Colonic mucosa (tissue), 4 donors: Measurements from ENCODE around the gene MYO5C. TPM values are rescaled to one million over a fixed set of nuclear protein-coding genes. Genes with fewer than 3 reads are reported as not detected.

Source experiments
- DNase-seq: peaks from one replicate; pipeline ENCODE4 v3.0.0-alpha.2; 2020
- H3K27ac ChIP-seq: fragments of 200-600 bp; one replicate; pipeline ENCODE4 v1.8.0; 2021
- H3K27me3 ChIP-seq: fragments of 200-600 bp; one replicate; pipeline ENCODE4 v1.8.0; 2021
- H3K36me3 ChIP-seq: fragments of 200-600 bp; one replicate; pipeline ENCODE4 v1.8.0; 2021
- H3K4me1 ChIP-seq: fragments of 200-600 bp; one replicate; pipeline ENCODE4 v1.8.0; 2021; ENCODE audit warnings: mild to moderate bottlenecking
- H3K4me3 ChIP-seq: fragments of 200-600 bp; one replicate; pipeline ENCODE4 v1.8.0; 2021
- H3K9ac ChIP-seq, 2 donors: one replicate each; pipeline ENCODE4 v1.7.0; 2013; ENCODE audit warnings: control low read depth in 2 of 2, low read depth in 2 of 2, low read length in 2 of 2
- H3K9me3 ChIP-seq: fragments of 200-600 bp; one replicate; pipeline ENCODE4 v1.8.0; 2021
- CTCF ChIP-seq: fragments of 200-600 bp; IDR thresholded peaks from one replicate; pipeline ENCODE4 v1.8.0; 2022; ENCODE audit warnings: antibody characterized with exemption, mild to moderate bottlenecking
- intact Hi-C: fragments of 100-400 bp; cut with DNase I; formaldehyde crosslinking; loops from one replicate; pipeline ENCODE4 v1.14.1; 2022
- total RNA-seq, 2 donors: library from RNA; stranded (reverse); fragmentation: NEBNext Ultra II Directional in 1 of 2; extraction: Animal tissue kit (Norgen Biotek cat#: 25700) in 1 of 2; gene quantifications; one replicate each; pipeline ENCODE4 v1.2.1, GENCODE V29; 2021
- donor health status: healthy.
- donor health status: DM: no; HTN: no; CAD: no.
- donor health status: DM: no; HTN: no; CAD: no.

The MYO5C gene
- total RNA-seq, 2 donors from 2014 or later, result 71.4 to 102 TPM

- no peaks in the 10 kb centered on the region for H3K4me1 ChIP-seq
- H3K36me3 ChIP-seq, result no peaks in the 10 kb centered on the region
- DNase-seq, result no peak
- H3K9me3 ChIP-seq, result no peaks in the 10 kb centered on the region
- intact Hi-C loops, result no loop called here
- no peak overlapping the region for H3K4me3 ChIP-seq
- no peak for TF ChIP-seq CTCF
- no peaks in the 10 kb centered on the region for H3K27me3 ChIP-seq
- H3K9ac ChIP-seq, result no peak overlapping the region
- no peak overlapping the region for H3K27ac ChIP-seq
These were observed 71.4 kb downstream of the MYO5C start for GRCh38 chr15:52224211-52224610.

- H3K4me1 ChIP-seq, result no peaks in the 10 kb centered on the region
- H3K4me3 ChIP-seq, result no peak overlapping the region
- TF ChIP-seq CTCF, result no peak
- intact Hi-C loops, result no loop called here
- H3K36me3 ChIP-seq, result no peaks in the 10 kb centered on the region
- H3K27ac ChIP-seq, result no peak overlapping the region
- no peaks in the 10 kb centered on the region for H3K27me3 ChIP-seq
- no peak overlapping the region for H3K9ac ChIP-seq
- no peaks in the 10 kb centered on the region for H3K9me3 ChIP-seq
- DNase-seq, result no peak
These were observed 73.9 kb downstream of the MYO5C start for GRCh38 chr15:52221730-52222129.

- H3K9ac ChIP-seq, result no peak overlapping the region
- DNase-seq, result no peak
- H3K4me3 ChIP-seq, result no peak overlapping the region
- no peaks in the 10 kb centered on the region for H3K27me3 ChIP-seq
- intact Hi-C loops, result no loop called here
- H3K9me3 ChIP-seq, result no peaks in the 10 kb centered on the region
- TF ChIP-seq CTCF, result no peak
- no peaks in the 10 kb centered on the region for H3K36me3 ChIP-seq
- no peaks in the 10 kb centered on the region for H3K4me1 ChIP-seq
- no peak overlapping the region for H3K27ac ChIP-seq
These were observed 74.5 kb downstream of the MYO5C start for GRCh38 chr15:52220937-52221660.

- Histone ChIP-seq H3K27me3 (no peaks in the 10 kb centered on the region), H3K4me3 (no peak overlapping the region), H3K9ac (no peak overlapping the region), H3K4me1 (no peaks in the 10 kb centered on the region), H3K27ac (no peak overlapping the region), H3K9me3 (no peaks in the 10 kb centered on the region), H3K36me3 (no peaks in the 10 kb centered on the region)
- no peak for DNase-seq
- no peak for TF ChIP-seq CTCF
- intact Hi-C loops, result no loop called here
These were observed 75.4 kb downstream of the MYO5C start for GRCh38 chr15:52220251-52220650.

- Histone ChIP-seq H3K4me3 (no peak overlapping the region), H3K27ac (no peak overlapping the region), H3K36me3 (no peaks in the 10 kb centered on the region), H3K9me3 (no peaks in the 10 kb centered on the region), H3K9ac (no peak overlapping the region), H3K27me3 (no peaks in the 10 kb centered on the region), H3K4me1 (no peaks in the 10 kb centered on the region)
- intact Hi-C loops, result no loop called here
- no peak for DNase-seq
- TF ChIP-seq CTCF, result no peak
These were observed 76.8 kb downstream of the MYO5C start for GRCh38 chr15:52218816-52219215.
